Gastroesophageal sphincter (tissue), 3 donors: Measurements from ENCODE around the gene PITPNM2.
A peak's percentile ranks its signal among the peaks of the same experiment; 100 is the strongest.

Experiments
- CTCF ChIP-seq, 4 experiments: fragments of 200-600 bp in 2 of 4; fragments of 450-650 bp in 2 of 4; sonication (generic) in 1 of 4; IDR thresholded peaks; one replicate each; pipeline ENCODE4 v1.5.1; 2017 to 2019; ENCODE audit warnings: antibody characterized with exemption in 4 of 4, mild to moderate bottlenecking in 2 of 4, moderate library complexity in 2 of 4
- EP300 ChIP-seq: sonication (generic); formaldehyde crosslinking; IDR thresholded peaks from one replicate; pipeline ENCODE4 v1.6.1; 2017; ENCODE audit warnings: antibody characterized with exemption, mild to moderate bottlenecking

DNA sequence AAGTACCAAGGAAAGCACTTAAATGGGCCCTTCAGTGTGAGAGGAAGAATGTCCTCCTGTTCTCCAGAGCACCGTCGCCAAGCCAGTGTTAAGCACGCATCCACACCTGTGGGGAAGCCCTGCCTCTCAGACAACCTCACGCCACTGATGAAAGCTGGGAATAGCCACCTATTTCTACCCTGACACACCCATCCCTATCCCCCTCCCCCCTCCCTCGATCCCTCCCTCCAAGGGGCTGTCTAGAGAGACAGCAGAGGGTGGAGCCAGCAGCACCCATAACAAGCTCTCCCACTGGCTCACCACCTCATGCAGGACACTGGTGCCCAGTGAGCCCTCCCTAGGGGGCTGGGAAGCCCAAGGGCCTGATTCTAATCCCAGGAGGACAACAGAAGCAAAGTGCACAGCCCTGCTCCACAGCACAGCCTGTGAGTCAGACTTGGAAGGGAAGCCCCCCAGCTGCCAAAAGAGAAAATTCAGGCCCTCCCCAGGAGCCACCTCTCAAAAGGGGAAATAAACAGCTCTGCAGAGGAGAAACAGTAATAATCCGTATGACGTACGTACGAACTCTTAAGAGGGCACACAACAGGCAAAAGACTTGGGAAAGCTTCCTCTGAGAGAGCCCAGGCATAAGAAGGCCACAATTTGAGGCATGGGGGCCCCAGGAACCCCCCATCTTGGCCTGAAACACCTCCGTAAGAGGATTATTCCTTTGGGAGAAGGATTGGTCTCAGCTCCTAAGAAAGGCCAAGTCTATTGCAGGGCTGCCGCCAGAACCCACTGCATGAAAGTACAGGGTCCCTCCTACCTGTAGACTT is 7.8 kb downstream of the PITPNM2 start:
- TF ChIP-seq EP300, result no peak
- peak in 1 of 4 experiments; percentile 11 for TF ChIP-seq CTCF (IDR thresholded peaks at IDR 0.05)
